Spleen (tissue), 11 donors: Measurements from ENCODE around the gene MAD2L1BP. TPM values are rescaled to one million over a fixed set of nuclear protein-coding genes. Genes with fewer than 3 reads are reported as not detected.

Experiments used
- DNase-seq: peaks from one replicate; pipeline ENCODE4 v3.0.0-alpha.2; 2020
- H3K27ac ChIP-seq, 8 donors: fragments of 200-600 bp; sonication (generic) in 7 of 8; 1 replicate in 4 of 8; 2 replicates in 4 of 8; pipeline versions ENCODE4 v1.5.0 to v1.8.0; 2016 to 2021; ENCODE audit warnings: inconsistent platforms in 4 of 8, mild to moderate bottlenecking in 4 of 8, moderate library complexity in 1 of 8
- H3K27me3 ChIP-seq, 7 donors: fragments of 200-600 bp; sonication (generic) in 6 of 7; replicated peaks in 1 of 7; 1 replicate in 4 of 7; 2 replicates in 3 of 7; pipeline versions ENCODE4 v1.5.0 to v1.8.0; 2016 to 2021; ENCODE audit warnings: inconsistent platforms in 3 of 7, mild to moderate bottlenecking in 1 of 7
- H3K36me3 ChIP-seq, 6 donors: fragments of 200-600 bp; sonication (generic) in 5 of 6; 1 replicate in 4 of 6; 2 replicates in 2 of 6; pipeline versions ENCODE4 v1.5.0 to v1.8.0; 2016 to 2021; ENCODE audit warnings: inconsistent platforms in 2 of 6
- H3K4me1 ChIP-seq, 6 donors: fragments of 200-600 bp; sonication (generic) in 5 of 6; 1 replicate in 3 of 6; 2 replicates in 3 of 6; pipeline versions ENCODE4 v1.5.0 to v1.8.0; 2016 to 2021; ENCODE audit warnings: inconsistent platforms in 3 of 6
- H3K4me3 ChIP-seq, 8 donors: fragments of 200-600 bp; sonication (generic) in 7 of 8; 1 replicate in 4 of 8; 2 replicates in 4 of 8; pipeline versions ENCODE4 v1.5.0 to v1.8.0; 2016 to 2021; ENCODE audit warnings: inconsistent platforms in 4 of 8, mild to moderate bottlenecking in 4 of 8, moderate library complexity in 2 of 8
- H3K9me3 ChIP-seq, 8 donors: fragments of 200-600 bp; sonication (generic) in 7 of 8; 1 replicate in 4 of 8; 2 replicates in 4 of 8; pipeline versions ENCODE4 v1.5.0 to v1.8.0; 2016 to 2021; ENCODE audit warnings: inconsistent platforms in 4 of 8
- CTCF ChIP-seq, 11 experiments: fragments of 200-600 bp in 7 of 11; fragments of 450-650 bp in 4 of 11; sonication (generic) in 4 of 11; IDR thresholded peaks in 8 of 11; conservative IDR thresholded peaks in 3 of 11; 1 replicate in 7 of 11; 2 replicates in 4 of 11; pipeline versions ENCODE4 v1.4.0 to v1.8.0; 2016 to 2021; ENCODE audit warnings: antibody characterized with exemption in 11 of 11, inconsistent platforms in 4 of 11, mild to moderate bottlenecking in 1 of 11
- POLR2A ChIP-seq, 3 donors: fragments of 450-650 bp; IDR thresholded peaks; one replicate each; pipeline ENCODE4 v1.5.1; 2017; ENCODE audit warnings: antibody characterized with exemption in 3 of 3, mild to moderate bottlenecking in 1 of 3
- POLR2AphosphoS5 ChIP-seq, 3 donors: sonication (generic); formaldehyde crosslinking; IDR thresholded peaks; one replicate each; pipeline ENCODE4 v1.5.1; 2017; ENCODE audit warnings: antibody characterized with exemption in 3 of 3
- WGBS, 5 donors: extraction: QIAGEN DNeasy Blood & Tissue Kit in 3 of 5; methylation state at CpG; one replicate each; pipeline versions ENCODE4 v1.1.5 to v1.1.7; 2013 to 2018; 5-methylcytosine and 5-hydroxymethylcytosine counted together
- intact Hi-C: fragments of 100-400 bp; cut with DNase I; formaldehyde crosslinking; loops from one replicate; pipeline ENCODE4 v1.15.0; 2023; ENCODE audit warnings: low total_unique reads
- polyA plus RNA-seq, 3 donors: library from polyadenylated mRNA; stranded (reverse); fragments of 200-250 nt; gene quantifications; one replicate each; pipeline ENCODE4 v1.2.1, GENCODE V29; 2013
- total RNA-seq, 7 donors: library from RNA; depleted of rRNA in 3 of 7; stranded (reverse); fragments of >200 nt in 3 of 7; fragmentation: NEBNext Ultra II Directional in 4 of 7; extraction: Animal tissue kit (Norgen Biotek cat#: 25700) in 4 of 7; gene quantifications; one replicate each; pipeline versions ENCODE4 v1.1.0 to v1.2.1, GENCODE V29; 2016 to 2021
- donor health status: healthy with polysubstance abuse.
- donor health status: DM: no; HTN: no; CAD: no; lungs with moderate emphysema.
- donor health status: DM: no; HTN: no; CAD: no.
- donor health status: Bipolar disorder and iron deficiency.
- donor health status: healthy.
- donor health status: DM: no; HTN: no; CAD: no.
- donor health status: DM: yes; HTN: yes; CAD: no.

Gene MAD2L1BP
- total and polyA plus RNA-seq, 10 donors = 18.9 to 33.4 (median 21.7) TPM

GRCh38 chr6:43671801-43672690, 36.4 kb downstream of the MAD2L1BP start:
- no peak for TF ChIP-seq POLR2A (IDR thresholded peaks at IDR 0.05)
- no peak for TF ChIP-seq CTCF (IDR thresholded peaks at IDR 0.05 in 8 of 11, conservative IDR thresholded peaks at IDR 0.05 in 3 of 11)
- TF ChIP-seq POLR2AphosphoS5 (IDR thresholded peaks at IDR 0.05) = peak in 1 of 3 donors; percentile 19
- Histone ChIP-seq H3K4me1 (peaks cover 11 to 73% (median 26%) of the 10 kb centered on the region in 6 donors), H3K27me3 (no peaks in the 10 kb centered on the region), H3K9me3 (no peaks in the 10 kb centered on the region), H3K36me3 (peaks cover 5 to 82% (median 66%) of the 10 kb centered on the region in 6 donors), H3K4me3 (no peak overlapping the region), H3K27ac (peak overlapping the region in 7 of 8 donors; percentile 41 to 71 (median 62))
- WGBS, 5 donors = 79 to 89% (median 88%) methylated on average over 15 to 16 of the region's 16 CpGs
- no peak for DNase-seq
- intact Hi-C loops = no loop called here

- peak overlapping the region in 7 of 8 donors; percentile 50 to 68 (median 58) for H3K27ac ChIP-seq
- peaks cover 0 to 58% (median 13%) of the 10 kb centered on the region in 6 donors for H3K4me1 ChIP-seq
- TF ChIP-seq CTCF (IDR thresholded peaks at IDR 0.05 in 8 of 11, conservative IDR thresholded peaks at IDR 0.05 in 3 of 11) (no peak), POLR2A (IDR thresholded peaks at IDR 0.05) (no peak), POLR2AphosphoS5 (IDR thresholded peaks at IDR 0.05) (peak; percentile 42 to 61 (median 57))
- H3K9me3 ChIP-seq = no peaks in the 10 kb centered on the region
- intact Hi-C loops = no loop called here
- H3K4me3 ChIP-seq = no peak overlapping the region
- no peak for DNase-seq
- 78 to 90% (median 84%) methylated on average over 15 of the region's 15 CpGs for WGBS, 5 donors
- H3K27me3 ChIP-seq = no peaks in the 10 kb centered on the region
- H3K36me3 ChIP-seq = peaks cover 5 to 97% (median 81%) of the 10 kb centered on the region in 6 donors
Measured at GRCh38 chr6:43673444-43674084, 37.9 kb downstream of the MAD2L1BP start.

GRCh38 chr6:43674291-43674690, 38.7 kb downstream of the MAD2L1BP start:
- peak overlapping the region in 7 of 8 donors; percentile 24 to 68 (median 50) for H3K27ac ChIP-seq
- no peaks in the 10 kb centered on the region for H3K9me3 ChIP-seq
- peaks cover 5 to 100% (median 85%) of the 10 kb centered on the region in 6 donors for H3K36me3 ChIP-seq
- WGBS, 5 donors = 86 to 97% (median 96%) methylated on average over 2 of the region's 2 CpGs
- H3K4me1 ChIP-seq = peaks cover 0 to 51% (median 11%) of the 10 kb centered on the region in 6 donors
- no peak overlapping the region for H3K4me3 ChIP-seq
- intact Hi-C loops = no loop called here
- H3K27me3 ChIP-seq = no peaks in the 10 kb centered on the region
- DNase-seq = no peak
- TF ChIP-seq POLR2AphosphoS5 (IDR thresholded peaks at IDR 0.05) = no peak

GRCh38 chr6:43674921-43675320, 39.3 kb downstream of the MAD2L1BP start:
- WGBS, 5 donors = 92 to 96% (median 95%) methylated on average over 8 of the region's 8 CpGs
- no peaks in the 10 kb centered on the region for H3K9me3 ChIP-seq
- H3K36me3 ChIP-seq = peaks cover 5 to 100% (median 92%) of the 10 kb centered on the region in 6 donors
- H3K4me1 ChIP-seq = peaks cover 0 to 44% (median 8%) of the 10 kb centered on the region in 6 donors
- no peak for DNase-seq
- H3K4me3 ChIP-seq = no peak overlapping the region
- intact Hi-C loops = no loop called here
- peak overlapping the region in 5 of 8 donors; percentile 1 to 68 (median 62) for H3K27ac ChIP-seq
- TF ChIP-seq CTCF (IDR thresholded peaks at IDR 0.05 in 8 of 11, conservative IDR thresholded peaks at IDR 0.05 in 3 of 11) = no peak
- TF ChIP-seq POLR2A (IDR thresholded peaks at IDR 0.05) = no peak
- no peak for TF ChIP-seq POLR2AphosphoS5 (IDR thresholded peaks at IDR 0.05)
- no peaks in the 10 kb centered on the region for H3K27me3 ChIP-seq
